IMR-90 (cell line): ENCODE results near the gene GLIS1. TPM values are rescaled to one million over a fixed set of nuclear protein-coding genes. Genes with fewer than 3 reads are reported as not detected.

ENCODE experiments used
- ATAC-seq: fragments of 200-7000 bp; cut with Tn5 transposase; 2 replicates; pipeline ENCODE4 v1.9.1; 2020; ENCODE audit warnings: low read depth, mild to moderate bottlenecking, moderate library complexity
- BruUV-seq: library from RNA; stranded (reverse); fragments of 400-500 nt; replicated peaks from 2 replicates; lab custom pipeline; 2021; lab: Mats Ljungman, UMichigan
- CTCF ChIA-PET: fragments of 300-600 bp; formaldehyde crosslinking; extraction: SDS; loops from one replicate; lab custom pipeline; 2021; ENCODE audit warnings: antibody characterized with exemption; lab: Yijun Ruan, JAX
- POLR2A ChIA-PET: fragments of 300-600 bp; sonication (Branson Sonifier 250); formaldehyde crosslinking; loops from one replicate; lab custom pipeline; 2022; ENCODE audit warnings: antibody characterized with exemption; ENCODE audit not compliant: unreplicated experiment; lab: Charles Lee
- DNase-seq: peaks from one replicate; pipeline ENCODE4 v3.0.0; 2013
- H2AFZ ChIP-seq: replicated peaks from 2 replicates; pipeline ENCODE3; 2013; ENCODE audit warnings: low read length, mild to moderate bottlenecking; ENCODE audit not compliant: poor library complexity
- H2AK5ac ChIP-seq: 2 replicates; pipeline ENCODE4 v1.6.1; 2013; ENCODE audit warnings: low read depth, low read length, inconsistent platforms
- H2AK9ac ChIP-seq: replicated peaks from 2 replicates; pipeline ENCODE3; 2013; ENCODE audit warnings: mild to moderate bottlenecking, low read depth, low read length, moderate library complexity; ENCODE audit not compliant: poor library complexity
- H2BK120ac ChIP-seq: 2 replicates; pipeline ENCODE4 v1.6.1; 2013; ENCODE audit warnings: low read depth, low read length, inconsistent platforms
- H2BK15ac ChIP-seq: 3 replicates; pipeline ENCODE4 v1.6.1; 2013; ENCODE audit warnings: low read depth, low read length, inconsistent platforms
- H2BK20ac ChIP-seq: 2 replicates; pipeline ENCODE4 v1.6.1; 2013; ENCODE audit warnings: low read depth, mild to moderate bottlenecking, inconsistent platforms, low read length, moderate library complexity
- H2BK5ac ChIP-seq: 2 replicates; pipeline ENCODE4 v1.6.1; 2013; ENCODE audit warnings: mild to moderate bottlenecking, low read depth, low read length, inconsistent platforms; ENCODE audit not compliant: poor library complexity, severe bottlenecking
- H3K14ac ChIP-seq: replicated peaks from 2 replicates; pipeline ENCODE4 v1.6.1; 2013; ENCODE audit warnings: low read depth, low read length, inconsistent platforms
- H3K18ac ChIP-seq: 2 replicates; pipeline ENCODE4 v1.6.1; 2013; ENCODE audit warnings: low read depth, low read length, control low read depth
- H3K23ac ChIP-seq: 2 replicates; pipeline ENCODE4 v1.6.1; 2013; ENCODE audit warnings: low read depth, low read length, inconsistent platforms
- H3K27ac ChIP-seq: 2 replicates; pipeline ENCODE4 v1.5.1; 2013; ENCODE audit warnings: mild to moderate bottlenecking, control low read depth, low read length; ENCODE audit not compliant: insufficient read depth
- H3K27me3 ChIP-seq: 2 replicates; pipeline ENCODE4 v1.6.1; 2013; ENCODE audit warnings: low read length; ENCODE audit not compliant: control insufficient read depth, insufficient read depth
- H3K36me3 ChIP-seq: 2 replicates; pipeline ENCODE4 v1.6.1; 2013; ENCODE audit warnings: low read length, mixed read lengths; ENCODE audit not compliant: control insufficient read depth, insufficient read depth
- H3K4ac ChIP-seq: 2 replicates; pipeline ENCODE4 v1.6.1; 2013; ENCODE audit warnings: low read depth, low read length, inconsistent platforms
- H3K4me1 ChIP-seq: 2 replicates; pipeline ENCODE4 v1.6.1; 2013; ENCODE audit warnings: low read length, mixed read lengths; ENCODE audit not compliant: control insufficient read depth, insufficient read depth
- H3K4me2 ChIP-seq: 2 replicates; pipeline ENCODE4 v1.6.1; 2013; ENCODE audit warnings: low read depth, mild to moderate bottlenecking, control low read depth, low read length, moderate library complexity
- H3K4me3 ChIP-seq: 2 replicates; pipeline ENCODE4 v1.5.1; 2013; ENCODE audit warnings: low read depth, mild to moderate bottlenecking, control low read depth, low read length, moderate library complexity; ENCODE audit not compliant: insufficient read depth
- H3K56ac ChIP-seq: 2 replicates; pipeline ENCODE4 v1.6.1; 2013; ENCODE audit warnings: low read length, inconsistent platforms; ENCODE audit not compliant: insufficient read depth; ENCODE audit errors: extremely low read depth
- H3K79me1 ChIP-seq, 2 experiments: 2 replicates each; pipeline ENCODE4 v1.6.1; 2013; ENCODE audit warnings: low read length in 2 of 2, inconsistent platforms in 1 of 2, low read depth in 1 of 2
- H3K9ac ChIP-seq: 2 replicates; pipeline ENCODE4 v1.6.1; 2013; ENCODE audit warnings: low read depth, low read length, control low read depth
- H3K9me1 ChIP-seq: 2 replicates; pipeline ENCODE4 v1.6.1; 2013; ENCODE audit warnings: low read length, inconsistent platforms; ENCODE audit not compliant: insufficient read depth
- H3K9me3 ChIP-seq: 2 replicates; pipeline ENCODE4 v1.6.1; 2013; ENCODE audit warnings: low read length; ENCODE audit not compliant: control insufficient read depth, insufficient read depth
- H4K20me1 ChIP-seq: 2 replicates; pipeline ENCODE4 v1.6.1; 2013; ENCODE audit warnings: low read length, inconsistent platforms; ENCODE audit not compliant: insufficient read depth
- H4K5ac ChIP-seq: 2 replicates; pipeline ENCODE4 v1.6.1; 2013; ENCODE audit warnings: mild to moderate bottlenecking, low read depth, low read length, control low read depth
- H4K8ac ChIP-seq, 2 experiments: 2 replicates each; pipeline ENCODE4 v1.6.1; 2013; ENCODE audit warnings: low read depth in 2 of 2, low read length in 2 of 2, control low read depth in 1 of 2, inconsistent platforms in 1 of 2
- H4K91ac ChIP-seq: 2 replicates; pipeline ENCODE4 v1.6.1; 2013; ENCODE audit warnings: low read depth, low read length, inconsistent platforms; ENCODE audit not compliant: insufficient read depth
- BHLHE40 ChIP-seq: fragments of 150-350 bp; IDR thresholded peaks from 2 replicates; pipeline ENCODE4 v1.6.1; 2016; ENCODE audit warnings: mild to moderate bottlenecking, low read depth, low read length
- CHD1 ChIP-seq: IDR thresholded peaks from 2 replicates; pipeline ENCODE4 v1.6.1; 2012; ENCODE audit warnings: low read depth, low read length, improper control_type of control experiment
- RAD21 ChIP-seq: IDR thresholded peaks from 2 replicates; pipeline ENCODE4 v1.6.1; 2012; ENCODE audit warnings: low read length, improper control_type of control experiment
- WGBS, 2 experiments: methylation state at CpG; one replicate each; pipeline versions ENCODE4 v1.1.5 to v1.1.7; 2013; ENCODE audit warnings: missing lambda C conversion rate in 2 of 2; ENCODE audit not compliant: insufficient read length in 1 of 2; ENCODE audit errors: extremely low coverage in 2 of 2; 5-methylcytosine and 5-hydroxymethylcytosine counted together
- dilution Hi-C: fragments of 300-500 bp; cut with HindIII; formaldehyde crosslinking; loops from one replicate; pipeline ENCODE4 v1.14.3; 2018; ENCODE audit warnings: low sequenced_read_pairs; ENCODE audit not compliant: unreplicated experiment
- in situ Hi-C: fragments of 300-500 bp; cut with MboI; formaldehyde crosslinking; loops from 3 replicates; pipeline ENCODE4 v1.14.3; 2019; ENCODE audit warnings: low sequenced_read_pairs, inconsistent platforms, mixed read lengths
- intact Hi-C: fragments of 100-400 bp; cut with micrococcal nuclease; formaldehyde crosslinking; loops from 2 replicates; pipeline ENCODE4 v1.10.0; 2022
- polyA plus RNA-seq, 3 experiments: library from polyadenylated mRNA; depleted of rRNA; stranded (reverse); fragments of >200 nt; gene quantifications; 2 replicates each; pipeline ENCODE4 v1.2.3, GENCODE V29; 2012; ENCODE audit warnings: low replicate concordance in 1 of 3
- total RNA-seq: library from RNA; depleted of rRNA; stranded (reverse); fragments of >200 nt; gene quantifications from 2 replicates; pipeline ENCODE4 v1.2.3, GENCODE V29; 2012
- TF ChIP-seq, protein P1 (sequence below): conservative IDR thresholded peaks from 2 replicates; pipeline ENCODE4 v1.5.1; 2012; ENCODE audit warnings: mild to moderate bottlenecking, low read depth, low read length, improper control_type of control experiment

Gene GLIS1
- total and polyA plus RNA-seq, 2 of the 4 experiments (the other 2 are of a cell fraction) = 0.18 to 2.3 TPM

DNA sequence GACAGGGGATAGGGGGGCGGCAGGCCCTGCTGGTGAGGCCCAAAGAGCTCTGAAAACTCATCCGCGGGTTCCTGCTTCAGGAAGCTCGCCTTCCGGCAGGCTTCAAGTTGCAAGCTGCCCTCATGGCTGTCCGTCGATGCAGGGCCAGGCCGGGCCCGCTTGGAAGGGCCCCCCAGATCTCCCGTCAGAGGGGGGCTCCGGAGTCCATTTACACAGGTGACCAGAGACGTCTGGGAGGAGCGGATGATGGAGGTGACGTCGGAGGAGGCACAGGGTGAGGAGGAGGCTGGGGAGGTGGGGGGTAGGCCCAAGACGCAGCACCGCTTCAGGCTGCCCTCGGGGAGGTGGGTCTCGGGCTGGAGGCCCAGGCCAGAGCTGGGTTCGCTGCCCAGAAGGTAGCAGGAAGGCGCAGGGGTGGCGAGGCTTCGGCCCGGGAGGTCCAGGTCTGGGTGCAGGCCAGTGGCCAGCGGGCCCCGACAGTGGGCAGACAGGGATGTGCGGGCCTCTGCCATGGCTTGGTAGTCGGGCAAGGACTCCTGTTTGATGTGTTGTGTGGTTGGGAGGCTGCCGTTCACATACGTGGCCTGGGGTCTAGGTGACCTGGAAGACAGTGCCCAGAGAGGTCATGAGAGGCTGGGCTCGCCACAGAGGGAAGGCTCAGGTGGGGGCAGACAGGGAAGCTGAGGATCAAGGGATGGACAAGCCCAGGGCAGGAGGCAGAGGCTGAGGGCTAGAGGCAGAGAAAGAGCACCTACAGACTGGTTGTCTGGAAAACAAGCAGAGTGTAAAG is 144.4 kb downstream of the GLIS1 start (continued):
- TF ChIP-seq BHLHE40 = no peak

DNA sequence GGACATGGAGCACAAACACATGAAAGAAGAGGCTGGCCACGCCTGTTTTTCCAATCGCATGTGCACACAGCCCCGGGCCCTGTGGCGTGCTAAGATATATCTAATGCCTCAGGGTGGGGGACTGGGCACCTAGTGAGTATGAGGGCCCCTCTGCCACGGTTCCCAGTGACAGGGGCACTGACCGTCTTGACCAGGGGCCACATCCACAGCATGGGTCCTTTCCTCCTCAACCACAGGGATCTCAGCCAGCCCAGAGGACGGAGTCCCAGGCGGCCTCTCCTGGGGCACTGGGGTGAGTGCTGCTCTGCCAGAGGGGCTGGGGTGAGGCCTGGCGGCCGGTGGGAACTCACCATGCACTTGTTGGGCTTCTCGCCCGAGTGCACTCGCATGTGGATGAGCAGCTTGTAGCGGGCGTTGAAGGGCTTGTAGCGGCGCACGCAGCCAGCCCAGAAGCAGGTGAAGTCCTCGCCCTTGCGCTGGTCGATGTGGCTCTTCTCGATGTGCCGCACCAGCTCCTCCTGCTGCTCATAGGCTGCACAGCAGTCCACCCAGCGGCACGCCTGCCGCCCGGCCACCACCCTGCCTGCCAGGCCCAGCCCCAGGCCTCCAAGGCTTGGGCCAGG is 145.1 kb downstream of the GLIS1 start:
- TF ChIP-seq, protein P1, sequence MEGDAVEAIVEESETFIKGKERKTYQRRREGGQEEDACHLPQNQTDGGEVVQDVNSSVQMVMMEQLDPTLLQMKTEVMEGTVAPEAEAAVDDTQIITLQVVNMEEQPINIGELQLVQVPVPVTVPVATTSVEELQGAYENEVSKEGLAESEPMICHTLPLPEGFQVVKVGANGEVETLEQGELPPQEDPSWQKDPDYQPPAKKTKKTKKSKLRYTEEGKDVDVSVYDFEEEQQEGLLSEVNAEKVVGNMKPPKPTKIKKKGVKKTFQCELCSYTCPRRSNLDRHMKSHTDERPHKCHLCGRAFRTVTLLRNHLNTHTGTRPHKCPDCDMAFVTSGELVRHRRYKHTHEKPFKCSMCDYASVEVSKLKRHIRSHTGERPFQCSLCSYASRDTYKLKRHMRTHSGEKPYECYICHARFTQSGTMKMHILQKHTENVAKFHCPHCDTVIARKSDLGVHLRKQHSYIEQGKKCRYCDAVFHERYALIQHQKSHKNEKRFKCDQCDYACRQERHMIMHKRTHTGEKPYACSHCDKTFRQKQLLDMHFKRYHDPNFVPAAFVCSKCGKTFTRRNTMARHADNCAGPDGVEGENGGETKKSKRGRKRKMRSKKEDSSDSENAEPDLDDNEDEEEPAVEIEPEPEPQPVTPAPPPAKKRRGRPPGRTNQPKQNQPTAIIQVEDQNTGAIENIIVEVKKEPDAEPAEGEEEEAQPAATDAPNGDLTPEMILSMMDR = peak; percentile 19; the same call in 1 of the 2 replicates
- TF ChIP-seq CHD1 (no peak), RAD21 (peak; percentile 28; the same call in 1 of the 2 replicates)
- dilution Hi-C loops (no loop called here), in situ Hi-C loops (no loop called here), intact Hi-C loops (no loop called here)
- Histone ChIP-seq H4K5ac (no peak overlapping the region), H3K79me1 (no peaks in the 10 kb centered on the region), H2BK120ac (no peak overlapping the region), H3K23ac (no peak overlapping the region), H2BK15ac (no peak overlapping the region), H3K9me3 (no peaks in the 10 kb centered on the region), H3K27me3 (no peaks in the 10 kb centered on the region), H2AK5ac (no peak overlapping the region), H3K18ac (no peak overlapping the region), H3K27ac (no peak overlapping the region), H2AFZ (peak overlapping the region; percentile 14), H3K36me3 (peaks cover 9% of the 10 kb centered on the region; the same call in 1 of the 2 replicates), H4K8ac (no peak overlapping the region), H2AK9ac (no peak overlapping the region), H3K9ac (no peak overlapping the region), H2BK5ac (no peak overlapping the region), H4K20me1 (peaks cover 9% of the 10 kb centered on the region), H3K4me2 (no peak overlapping the region), H3K14ac (no peak overlapping the region), H3K9me1 (0 out of 2 replicates have a peak, but pooled peaks cover 4% of the 10 kb centered on the region), H3K4me3 (no peak overlapping the region), H2BK20ac (no peak overlapping the region), H3K4ac (no peak overlapping the region), H4K91ac (no peak overlapping the region), H3K56ac (no peak overlapping the region), H3K4me1 (peaks cover 5% of the 10 kb centered on the region; the same call in 1 of the 2 replicates)
- DNase-seq (no peak), ATAC-seq (no peak)
- ChIA-PET POLR2A (no interaction called here), CTCF (interaction anchor here (1.2 kb wide), 1 partner anchor 107 kb away, joined by 3 read pairs; no protein-coding TSS in a partner anchor)
- BruUV-seq = no TSS peak
- WGBS, 2 experiments = 74% methylated on average over 17 of the region's 27 CpGs; no CpG with 5 or more reads in 1 of the 2 experiments
